ENCODE measurements around the gene MTUS2. TPM values are rescaled to one million over a fixed set of nuclear protein-coding genes. Genes with fewer than 3 reads are reported as not detected.
A peak's percentile ranks its signal among the peaks of the same experiment; 100 is the strongest.

Gene MTUS2
- total and polyA plus RNA-seq, 9 of the 15 experiments (the other 6 are each of a cell fraction or from before 2014, with no cell fraction given) = 0.01 to 0.28 (median 0.06) TPM; not detected in 1

DNA sequence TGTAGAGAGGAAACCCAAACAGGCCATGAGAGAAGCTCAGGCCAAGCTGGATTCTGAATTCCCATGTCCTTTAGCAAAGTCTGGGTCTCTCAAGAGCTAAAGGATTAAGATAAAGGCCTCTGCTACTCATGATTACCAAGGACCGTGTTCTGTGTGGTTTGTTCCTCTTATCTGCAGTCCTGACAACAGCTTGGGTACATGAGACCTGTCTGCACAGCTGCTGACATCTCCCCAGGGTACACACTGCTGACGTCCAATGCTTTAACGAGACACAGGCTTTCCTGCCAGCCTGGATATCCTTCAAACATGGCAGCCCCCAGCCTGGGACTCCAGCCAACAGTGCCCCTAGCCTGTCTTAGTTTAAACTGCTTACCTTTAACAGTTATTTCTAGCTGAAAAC is 564.3 kb downstream of the MTUS2 start:
- CTCF ChIA-PET (ENCODE audit: low intra/inter-chr PET ratio) = no interaction called here
- TF ChIP-seq CBFA2T2 (conservative IDR thresholded peaks at IDR 0.05) (peak; percentile 76), RBM22 (IDR thresholded peaks at IDR 0.05; ENCODE audit: low read depth, low read length, poor library complexity, severe bottlenecking) (no peak), MXI1 (IDR thresholded peaks at IDR 0.05; ENCODE audit: low read depth, low read length) (no peak), MAFG (tag; conservative IDR thresholded peaks at IDR 0.05) (no peak), ETV6 (IDR thresholded peaks at IDR 0.05; ENCODE audit: borderline replicate concordance in 1 of 2, low read depth in 2 of 2, low read length in 1 of 2) (no peak), ETV6 (CRISPR knock-in tag; IDR thresholded peaks at IDR 0.05; ENCODE audit: borderline replicate concordance) (no peak), LEF1 (IDR thresholded peaks at IDR 0.05) (no peak), EWSR1 (IDR thresholded peaks at IDR 0.05; ENCODE audit: borderline replicate concordance, low read depth, partially characterized antibody) (no peak), ZSCAN32 (CRISPR knock-in tag; IDR thresholded peaks at IDR 0.05) (no peak), KDM4B (IDR thresholded peaks at IDR 0.05; ENCODE audit: borderline replicate concordance in 2 of 2, low read depth in 1 of 2) (no peak), STAG1 (CRISPR knock-in tag; IDR thresholded peaks at IDR 0.05; ENCODE audit: borderline replicate concordance) (no peak), XRCC4 (IDR thresholded peaks at IDR 0.05; ENCODE audit: extremely low read depth, insufficient read depth, insufficient read length) (no peak), XRCC3 (IDR thresholded peaks at IDR 0.05) (no peak), MCM7 (IDR thresholded peaks at IDR 0.05) (no peak), GATA2 (CRISPR knock-in tag; IDR thresholded peaks at IDR 0.05) (peak; percentile 62)
- TF ChIP-seq, protein P1, sequence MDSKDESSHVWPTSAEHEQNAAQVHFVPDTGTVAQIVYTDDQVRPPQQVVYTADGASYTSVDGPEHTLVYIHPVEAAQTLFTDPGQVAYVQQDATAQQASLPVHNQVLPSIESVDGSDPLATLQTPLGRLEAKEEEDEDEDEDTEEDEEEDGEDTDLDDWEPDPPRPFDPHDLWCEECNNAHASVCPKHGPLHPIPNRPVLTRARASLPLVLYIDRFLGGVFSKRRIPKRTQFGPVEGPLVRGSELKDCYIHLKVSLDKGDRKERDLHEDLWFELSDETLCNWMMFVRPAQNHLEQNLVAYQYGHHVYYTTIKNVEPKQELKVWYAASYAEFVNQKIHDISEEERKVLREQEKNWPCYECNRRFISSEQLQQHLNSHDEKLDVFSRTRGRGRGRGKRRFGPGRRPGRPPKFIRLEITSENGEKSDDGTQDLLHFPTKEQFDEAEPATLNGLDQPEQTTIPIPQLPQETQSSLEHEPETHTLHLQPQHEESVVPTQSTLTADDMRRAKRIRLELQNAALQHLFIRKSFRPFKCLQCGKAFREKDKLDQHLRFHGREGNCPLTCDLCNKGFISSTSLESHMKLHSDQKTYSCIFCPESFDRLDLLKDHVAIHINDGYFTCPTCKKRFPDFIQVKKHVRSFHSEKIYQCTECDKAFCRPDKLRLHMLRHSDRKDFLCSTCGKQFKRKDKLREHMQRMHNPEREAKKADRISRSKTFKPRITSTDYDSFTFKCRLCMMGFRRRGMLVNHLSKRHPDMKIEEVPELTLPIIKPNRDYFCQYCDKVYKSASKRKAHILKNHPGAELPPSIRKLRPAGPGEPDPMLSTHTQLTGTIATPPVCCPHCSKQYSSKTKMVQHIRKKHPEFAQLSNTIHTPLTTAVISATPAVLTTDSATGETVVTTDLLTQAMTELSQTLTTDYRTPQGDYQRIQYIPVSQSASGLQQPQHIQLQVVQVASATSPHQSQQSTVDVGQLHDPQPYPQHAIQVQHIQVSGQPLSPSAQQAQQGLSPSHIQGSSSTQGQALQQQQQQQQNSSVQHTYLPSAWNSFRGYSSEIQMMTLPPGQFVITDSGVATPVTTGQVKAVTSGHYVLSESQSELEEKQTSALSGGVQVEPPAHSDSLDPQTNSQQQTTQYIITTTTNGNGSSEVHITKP (IDR thresholded peaks at IDR 0.05; ENCODE audit: partially characterized antibody) = no peak
- TF ChIP-seq, protein P2, sequence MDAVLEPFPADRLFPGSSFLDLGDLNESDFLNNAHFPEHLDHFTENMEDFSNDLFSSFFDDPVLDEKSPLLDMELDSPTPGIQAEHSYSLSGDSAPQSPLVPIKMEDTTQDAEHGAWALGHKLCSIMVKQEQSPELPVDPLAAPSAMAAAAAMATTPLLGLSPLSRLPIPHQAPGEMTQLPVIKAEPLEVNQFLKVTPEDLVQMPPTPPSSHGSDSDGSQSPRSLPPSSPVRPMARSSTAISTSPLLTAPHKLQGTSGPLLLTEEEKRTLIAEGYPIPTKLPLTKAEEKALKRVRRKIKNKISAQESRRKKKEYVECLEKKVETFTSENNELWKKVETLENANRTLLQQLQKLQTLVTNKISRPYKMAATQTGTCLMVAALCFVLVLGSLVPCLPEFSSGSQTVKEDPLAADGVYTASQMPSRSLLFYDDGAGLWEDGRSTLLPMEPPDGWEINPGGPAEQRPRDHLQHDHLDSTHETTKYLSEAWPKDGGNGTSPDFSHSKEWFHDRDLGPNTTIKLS (IDR thresholded peaks at IDR 0.05; ENCODE audit: borderline replicate concordance, low read depth) = no peak
- TF ChIP-seq, protein P3, sequence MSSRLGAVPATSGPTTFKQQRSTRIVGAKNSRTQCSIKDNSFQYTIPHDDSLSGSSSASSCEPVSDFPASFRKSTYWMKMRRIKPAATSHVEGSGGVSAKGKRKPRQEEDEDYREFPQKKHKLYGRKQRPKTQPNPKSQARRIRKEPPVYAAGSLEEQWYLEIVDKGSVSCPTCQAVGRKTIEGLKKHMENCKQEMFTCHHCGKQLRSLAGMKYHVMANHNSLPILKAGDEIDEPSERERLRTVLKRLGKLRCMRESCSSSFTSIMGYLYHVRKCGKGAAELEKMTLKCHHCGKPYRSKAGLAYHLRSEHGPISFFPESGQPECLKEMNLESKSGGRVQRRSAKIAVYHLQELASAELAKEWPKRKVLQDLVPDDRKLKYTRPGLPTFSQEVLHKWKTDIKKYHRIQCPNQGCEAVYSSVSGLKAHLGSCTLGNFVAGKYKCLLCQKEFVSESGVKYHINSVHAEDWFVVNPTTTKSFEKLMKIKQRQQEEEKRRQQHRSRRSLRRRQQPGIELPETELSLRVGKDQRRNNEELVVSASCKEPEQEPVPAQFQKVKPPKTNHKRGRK (tag; IDR thresholded peaks at IDR 0.05) = no peak

More for the DNA sequence above, 564.3 kb downstream of the MTUS2 start:
- Histone ChIP-seq H3K27me3 (ENCODE audit: control insufficient read depth in 2 of 2, insufficient read depth in 2 of 2, low read length in 2 of 2) (peaks cover 0 to 6% of the 10 kb centered on the region in 2 experiments; a peak in 2 of 5 replicates), H3K4me1 (replicated peaks in 1 of 2; ENCODE audit: control insufficient read depth in 2 of 2, insufficient read depth in 2 of 2, low read length in 2 of 2) (peaks cover 0 to 6% of the 10 kb centered on the region in 2 experiments; a peak in 3 of 5 replicates), H3K9ac (ENCODE audit: insufficient read depth in 1 of 2, low read depth in 2 of 2, low read length in 2 of 2) (no peak overlapping the region), H3K4me2 (ENCODE audit: insufficient read depth, low read length) (no peak overlapping the region), H4K20me1 (replicated peaks; ENCODE audit: control insufficient read depth, insufficient read depth, low read length) (no peaks in the 10 kb centered on the region), H3K79me2 (ENCODE audit: control insufficient read depth, insufficient read depth, low read length) (no peaks in the 10 kb centered on the region), H3K27ac (ENCODE audit: extremely low read depth, low read depth, low read length) (no peak overlapping the region), H3K9me3 (replicated peaks; ENCODE audit: control insufficient read depth, insufficient read depth, low read depth, low read length) (no peaks in the 10 kb centered on the region), H3K9me1 (ENCODE audit: control insufficient read depth, insufficient read depth, low read length) (no peaks in the 10 kb centered on the region), H2AFZ (ENCODE audit: low read depth, low read length) (no peak overlapping the region), H3K36me3 (ENCODE audit: control insufficient read depth, insufficient read depth, low read length) (no peaks in the 10 kb centered on the region), H3K4me3 (no peak overlapping the region)
- intact Hi-C loops (cut with micrococcal nuclease) (no loop called here), in situ Hi-C loops (cut with MboI) (no loop called here)
- DNase-seq (ENCODE audit: extremely low read depth in 1 of 4, low spot score in 3 of 4) (peak in 2 of 4 experiments; percentile 36 to 53), ATAC-seq (peak; percentile 63), FAIRE-seq (peak; percentile 82)
- BruUV-seq (replicated peaks) = no TSS peak
- 0% methylated on average over 3 of the region's 3 CpGs for WGBS (ENCODE audit: insufficient coverage, low coverage, missing lambda C conversion rate)
- POLR2A ChIA-PET = no interaction called here

Measured in K562 (cell line).